Osteocyte (in vitro differentiated cells): ENCODE measurements around the gene TRIM38. TPM values are rescaled to one million over a fixed set of nuclear protein-coding genes. Genes with fewer than 3 reads are reported as not detected.
A peak's percentile ranks its signal among the peaks of the same experiment; 100 is the strongest.

Source experiments
- DNase-seq: peaks from one replicate; pipeline ENCODE4 v3.0.0; 2021; ENCODE audit warnings: mixed read lengths; ENCODE audit not compliant: unreplicated experiment; ENCODE audit errors: extremely low spot score
- H3K27ac Mint-ChIP-seq: one replicate; pipeline ENCODE4 v1.8.0; 2021; ENCODE audit warnings: mild to moderate bottlenecking, mixed read lengths; ENCODE audit not compliant: unreplicated experiment
- H3K27me3 Mint-ChIP-seq: one replicate; pipeline ENCODE4 v1.8.0; 2021; ENCODE audit warnings: mixed read lengths; ENCODE audit not compliant: unreplicated experiment
- H3K36me3 Mint-ChIP-seq: one replicate; pipeline ENCODE4 v1.8.0; 2021; ENCODE audit warnings: mixed read lengths; ENCODE audit not compliant: unreplicated experiment
- H3K4me1 Mint-ChIP-seq: one replicate; pipeline ENCODE4 v1.8.0; 2021; ENCODE audit warnings: mixed read lengths; ENCODE audit not compliant: unreplicated experiment
- H3K4me3 Mint-ChIP-seq: one replicate; pipeline ENCODE4 v1.8.0; 2021; ENCODE audit warnings: mild to moderate bottlenecking, moderate library complexity, mixed read lengths; ENCODE audit not compliant: unreplicated experiment
- H3K9me3 Mint-ChIP-seq: one replicate; pipeline ENCODE4 v1.8.0; 2021; ENCODE audit warnings: mixed read lengths; ENCODE audit not compliant: unreplicated experiment
- CTCF ChIP-seq: fragments of 200-600 bp; sonication (generic); IDR thresholded peaks from 2 replicates; pipeline ENCODE4 v1.5.0; 2021; ENCODE audit warnings: antibody characterized with exemption, mild to moderate bottlenecking, moderate library complexity
- total RNA-seq: library from RNA; stranded (reverse); gene quantifications from 2 replicates; pipeline ENCODE4 v1.2.1, GENCODE V29; 2021

The TRIM38 gene
- total RNA-seq, 1 donor from 2014 or later: 8.4 TPM

GRCh38 chr6:25961619-25962148 is 918 bp upstream of the TRIM38 start:
- Mint-ChIP-seq H3K36me3 (peaks cover 9% of the 10 kb centered on the region), H3K4me1 (peaks cover 30% of the 10 kb centered on the region), H3K9me3 (peaks cover 6% of the 10 kb centered on the region), H3K4me3 (peak overlapping the region; percentile 92), H3K27me3 (no peaks in the 10 kb centered on the region), H3K27ac (peak overlapping the region; percentile 100)
- DNase-seq: no peak
- no peak for TF ChIP-seq CTCF

- Mint-ChIP-seq H3K36me3 (peaks cover 23% of the 10 kb centered on the region), H3K27me3 (no peaks in the 10 kb centered on the region), H3K4me3 (peak overlapping the region; percentile 68), H3K4me1 (peaks cover 44% of the 10 kb centered on the region), H3K27ac (peak overlapping the region; percentile 70), H3K9me3 (peaks cover 6% of the 10 kb centered on the region)
- no peak for DNase-seq
- TF ChIP-seq CTCF: no peak
Observed at GRCh38 chr6:25963426-25964123, 973 bp downstream of the TRIM38 start.

GRCh38 chr6:25965058-25965457 is 2.5 kb downstream of the TRIM38 start:
- H3K27me3 Mint-ChIP-seq: no peaks in the 10 kb centered on the region
- H3K9me3 Mint-ChIP-seq: no peaks in the 10 kb centered on the region
- H3K36me3 Mint-ChIP-seq: peaks cover 32% of the 10 kb centered on the region
- peaks cover 49% of the 10 kb centered on the region for H3K4me1 Mint-ChIP-seq
- TF ChIP-seq CTCF: no peak
- no peak for DNase-seq
- H3K4me3 Mint-ChIP-seq: no peak overlapping the region
- no peak overlapping the region for H3K27ac Mint-ChIP-seq

GRCh38 chr6:25966711-25967110 is 4.1 kb downstream of the TRIM38 start:
- Mint-ChIP-seq H3K36me3 (peaks cover 41% of the 10 kb centered on the region), H3K27me3 (no peaks in the 10 kb centered on the region), H3K4me3 (no peak overlapping the region), H3K9me3 (no peaks in the 10 kb centered on the region), H3K27ac (no peak overlapping the region), H3K4me1 (peaks cover 61% of the 10 kb centered on the region)
- no peak for TF ChIP-seq CTCF
- no peak for DNase-seq

- peaks cover 54% of the 10 kb centered on the region for H3K36me3 Mint-ChIP-seq
- peaks cover 49% of the 10 kb centered on the region for H3K4me1 Mint-ChIP-seq
- TF ChIP-seq CTCF: no peak
- H3K27me3 Mint-ChIP-seq: no peaks in the 10 kb centered on the region
- no peaks in the 10 kb centered on the region for H3K9me3 Mint-ChIP-seq
- H3K4me3 Mint-ChIP-seq: no peak overlapping the region
- no peak overlapping the region for H3K27ac Mint-ChIP-seq
- no peak for DNase-seq
Observed at GRCh38 chr6:25968769-25969168, 6.2 kb downstream of the TRIM38 start.
